ENCODE data around the gene KDM3B.

KDM3B gene

GRCh38 chr5:138449501-138450239 is 97.2 kb downstream of the KDM3B start:
- peak; percentile 91 for DNase-seq (ENCODE audit: low spot score)

- no peak for DNase-seq (ENCODE audit: low spot score)
Measured at GRCh38 chr5:138450971-138451370, 98.5 kb downstream of the KDM3B start.

- DNase-seq (ENCODE audit: low spot score), result no peak
Measured at GRCh38 chr5:138452720-138453119, 100.2 kb downstream of the KDM3B start.

GRCh38 chr5:138453590-138453989 is 101.1 kb downstream of the KDM3B start:
- DNase-seq (ENCODE audit: low spot score), result no peak

GRCh38 chr5:138454121-138454520 is 101.6 kb downstream of the KDM3B start:
- no peak for DNase-seq (ENCODE audit: low spot score)

GRCh38 chr5:138455232-138455930 is 102.9 kb downstream of the KDM3B start:
- no peak for DNase-seq (ENCODE audit: low spot score)

GRCh38 chr5:138457531-138458275 is 105.2 kb downstream of the KDM3B start:
- no peak for DNase-seq (ENCODE audit: low spot score)

- DNase-seq (ENCODE audit: low spot score), result no peak
Measured at GRCh38 chr5:138458384-138458783, 105.9 kb downstream of the KDM3B start.

GRCh38 chr5:138458856-138459255 is 106.4 kb downstream of the KDM3B start:
- no peak for DNase-seq (ENCODE audit: low spot score)

GRCh38 chr5:138459311-138459933 is 106.9 kb downstream of the KDM3B start:
- peak; percentile 89 for DNase-seq (ENCODE audit: low spot score)

- DNase-seq (ENCODE audit: low spot score), result no peak
Measured at GRCh38 chr5:138460032-138460693, 107.7 kb downstream of the KDM3B start.

GRCh38 chr5:138461343-138462125 is 109.0 kb downstream of the KDM3B start:
- no peak for DNase-seq (ENCODE audit: low spot score)

GRCh38 chr5:138463419-138464007 is 111.0 kb downstream of the KDM3B start:
- no peak for DNase-seq (ENCODE audit: low spot score)

- DNase-seq (ENCODE audit: low spot score), result peak; percentile 93
Measured at GRCh38 chr5:138464008-138464387, 111.5 kb downstream of the KDM3B start.

- peak; percentile 94 for DNase-seq (ENCODE audit: low spot score)
Measured at GRCh38 chr5:138464388-138465260, 112.1 kb downstream of the KDM3B start.

- peak; percentile 87 for DNase-seq (ENCODE audit: low spot score)
Measured at GRCh38 chr5:138465261-138466124, 113.0 kb downstream of the KDM3B start, which contains the start of gene EGR1. TSS of gene EGR1 (plus strand) at chr5:138465479. CDS start at chr5:138465762, 283 bp downstream.

GRCh38 chr5:138466125-138466899 is 113.8 kb downstream of the KDM3B start:
- DNase-seq (ENCODE audit: low spot score), result no peak
